ENCODE measurements around the gene NPIPA1.
"Not testable (repeated sequence)": the region's sequence is repeated elsewhere in the genome, so short reads cannot be mapped to it uniquely, and the experiment has no call there.

The NPIPA1 gene

DNA sequence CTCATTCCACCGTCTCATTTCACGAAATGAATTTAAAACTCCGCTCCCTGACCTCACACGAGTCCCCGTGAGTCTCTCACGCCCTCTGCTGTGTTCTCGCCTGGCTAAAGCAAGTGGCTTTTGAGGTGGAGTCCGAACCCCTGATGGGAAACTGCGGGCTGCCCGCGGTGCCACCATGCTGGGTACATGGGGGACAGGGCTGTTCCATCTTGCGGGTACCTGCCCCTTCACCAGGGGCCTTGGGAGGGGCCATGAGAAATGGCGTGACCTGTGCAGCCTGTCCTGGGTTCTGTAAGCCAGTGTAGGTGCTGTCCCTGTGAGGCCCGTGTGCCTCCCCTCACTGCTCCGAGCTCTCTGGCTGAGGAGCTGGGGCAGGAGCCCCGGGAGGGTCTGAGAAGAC is 14.3 kb upstream of the NPIPA1 start:
- H4K20me1 ChIP-seq (ENCODE audit: insufficient read depth, low read length, poor library complexity, severe bottlenecking); H3K4me3 ChIP-seq (ENCODE audit: low read length, poor library complexity, severe bottlenecking); H3K4me1 ChIP-seq (ENCODE audit: insufficient read depth, low read length, poor library complexity, severe bottlenecking); H2AFZ ChIP-seq (ENCODE audit: low read length); H3K9me3 ChIP-seq (ENCODE audit: insufficient read depth, low read depth, low read length); H3K27me3 ChIP-seq (ENCODE audit: insufficient read depth, low read length, poor library complexity, severe bottlenecking); H3K9ac ChIP-seq (ENCODE audit: low read depth, low read length, poor library complexity, severe bottlenecking); H3K36me3 ChIP-seq (ENCODE audit: insufficient read depth, low read length); H3F3A ChIP-seq (ENCODE audit: low read depth); H3K79me2 ChIP-seq (ENCODE audit: insufficient read depth, low read length); H3K9me2 ChIP-seq (replicated peaks; ENCODE audit: low read depth, low read length); H3K4me2 ChIP-seq (ENCODE audit: low read depth, low read length, poor library complexity, severe bottlenecking): not testable (repeated sequence)

DNA sequence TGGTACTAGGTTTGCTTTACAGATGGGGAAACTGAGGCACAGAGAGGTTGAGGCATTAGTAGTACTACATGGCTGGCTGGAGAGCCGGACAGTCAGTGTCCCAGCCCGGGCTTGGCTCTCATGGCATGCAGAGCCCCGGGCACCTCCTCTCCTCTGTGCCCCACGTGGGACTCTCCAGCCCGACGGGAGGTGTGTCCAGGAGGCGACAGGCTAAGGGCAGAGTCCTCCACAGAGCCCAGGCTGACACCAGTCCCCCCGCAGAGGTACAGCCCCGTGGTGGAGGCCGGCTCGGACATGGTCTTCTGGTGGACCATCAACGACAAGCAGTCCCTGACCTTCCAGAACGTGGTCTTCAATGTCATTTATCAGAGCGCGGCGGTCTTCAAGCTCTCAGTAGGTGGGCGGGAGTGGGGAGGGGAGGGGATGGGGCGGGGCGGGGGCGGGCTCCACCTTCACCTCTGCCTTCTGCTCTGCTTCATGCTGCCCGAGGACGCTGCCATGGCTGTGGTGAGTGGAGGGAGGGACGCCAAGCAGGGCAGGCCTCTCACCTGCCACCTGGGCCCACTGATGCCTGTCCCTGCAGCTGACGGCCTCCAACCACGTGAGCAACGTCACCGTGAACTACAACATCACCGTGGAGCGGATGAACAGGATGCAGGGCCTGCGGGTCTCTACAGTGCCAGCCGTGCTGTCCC is 13.7 kb upstream of the NPIPA1 start:
- H3K9me3 ChIP-seq (ENCODE audit: insufficient read depth, low read depth, low read length); H3F3A ChIP-seq (ENCODE audit: low read depth); H3K9ac ChIP-seq (ENCODE audit: low read depth, low read length, poor library complexity, severe bottlenecking); H3K4me1 ChIP-seq (ENCODE audit: insufficient read depth, low read length, poor library complexity, severe bottlenecking); H3K4me2 ChIP-seq (ENCODE audit: low read depth, low read length, poor library complexity, severe bottlenecking); H3K9me2 ChIP-seq (replicated peaks; ENCODE audit: low read depth, low read length); H2AFZ ChIP-seq (ENCODE audit: low read length); H3K27me3 ChIP-seq (ENCODE audit: insufficient read depth, low read length, poor library complexity, severe bottlenecking); H3K36me3 ChIP-seq (ENCODE audit: insufficient read depth, low read length); H3K4me3 ChIP-seq (ENCODE audit: low read length, poor library complexity, severe bottlenecking); H3K79me2 ChIP-seq (ENCODE audit: insufficient read depth, low read length); H4K20me1 ChIP-seq (ENCODE audit: insufficient read depth, low read length, poor library complexity, severe bottlenecking): not testable (repeated sequence)

DNA sequence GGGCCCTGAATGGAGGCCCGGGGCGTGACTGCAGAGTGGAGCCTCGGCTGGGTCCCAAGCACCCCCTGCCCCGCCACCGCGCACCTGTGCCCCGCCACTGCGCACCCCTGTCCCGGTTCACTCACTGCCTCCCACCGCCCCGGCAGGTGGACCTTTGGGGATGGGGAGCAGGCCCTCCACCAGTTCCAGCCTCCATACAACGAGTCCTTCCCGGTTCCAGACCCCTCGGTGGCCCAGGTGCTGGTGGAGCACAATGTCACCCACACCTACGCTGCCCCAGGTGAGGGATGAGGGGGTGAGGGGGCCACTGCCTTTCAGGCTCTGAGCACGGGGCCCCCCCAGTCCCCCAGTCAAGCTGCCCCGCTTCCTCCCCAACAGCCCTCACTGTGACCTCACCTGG is 12.9 kb upstream of the NPIPA1 start:
- H2AFZ ChIP-seq (ENCODE audit: low read length); H3K36me3 ChIP-seq (ENCODE audit: insufficient read depth, low read length); H3K9ac ChIP-seq (ENCODE audit: low read depth, low read length, poor library complexity, severe bottlenecking); H3K9me2 ChIP-seq (replicated peaks; ENCODE audit: low read depth, low read length); H3K9me3 ChIP-seq (ENCODE audit: insufficient read depth, low read depth, low read length); H3K4me3 ChIP-seq (ENCODE audit: low read length, poor library complexity, severe bottlenecking); H3F3A ChIP-seq (ENCODE audit: low read depth); H3K79me2 ChIP-seq (ENCODE audit: insufficient read depth, low read length); H3K27me3 ChIP-seq (ENCODE audit: insufficient read depth, low read length, poor library complexity, severe bottlenecking); H4K20me1 ChIP-seq (ENCODE audit: insufficient read depth, low read length, poor library complexity, severe bottlenecking); H3K4me2 ChIP-seq (ENCODE audit: low read depth, low read length, poor library complexity, severe bottlenecking); H3K4me1 ChIP-seq (ENCODE audit: insufficient read depth, low read length, poor library complexity, severe bottlenecking): not testable (repeated sequence)

DNA sequence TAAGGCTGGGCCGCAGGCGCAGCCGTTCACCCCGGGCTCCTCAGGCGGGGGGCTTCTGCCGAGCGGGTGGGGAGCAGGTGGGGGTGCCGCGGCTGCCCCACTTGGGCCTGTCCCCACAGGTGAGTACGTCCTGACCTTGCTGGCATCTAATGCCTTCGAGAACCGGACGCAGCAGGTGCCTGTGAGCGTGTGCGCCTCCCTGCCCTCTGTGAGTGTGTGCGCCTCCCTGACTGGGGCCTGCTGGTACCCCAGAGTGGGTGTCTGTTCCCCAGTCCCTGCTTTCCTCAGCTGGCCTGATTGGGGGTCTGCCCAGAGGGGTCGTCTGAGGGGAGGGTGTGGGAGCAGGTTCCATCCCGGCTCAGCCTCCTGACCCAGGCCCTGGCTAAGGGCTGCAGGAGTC is 12.3 kb upstream of the NPIPA1 start:
- not testable (repeated sequence) for H3K36me3 ChIP-seq (ENCODE audit: insufficient read depth, low read length); H3K9ac ChIP-seq (ENCODE audit: low read depth, low read length, poor library complexity, severe bottlenecking); H3F3A ChIP-seq (ENCODE audit: low read depth); H3K9me2 ChIP-seq (replicated peaks; ENCODE audit: low read depth, low read length); H3K4me2 ChIP-seq (ENCODE audit: low read depth, low read length, poor library complexity, severe bottlenecking); H3K4me1 ChIP-seq (ENCODE audit: insufficient read depth, low read length, poor library complexity, severe bottlenecking); H3K27me3 ChIP-seq (ENCODE audit: insufficient read depth, low read length, poor library complexity, severe bottlenecking); H3K4me3 ChIP-seq (ENCODE audit: low read length, poor library complexity, severe bottlenecking); H4K20me1 ChIP-seq (ENCODE audit: insufficient read depth, low read length, poor library complexity, severe bottlenecking); H3K9me3 ChIP-seq (ENCODE audit: insufficient read depth, low read depth, low read length); H3K79me2 ChIP-seq (ENCODE audit: insufficient read depth, low read length); H2AFZ ChIP-seq (ENCODE audit: low read length)

DNA sequence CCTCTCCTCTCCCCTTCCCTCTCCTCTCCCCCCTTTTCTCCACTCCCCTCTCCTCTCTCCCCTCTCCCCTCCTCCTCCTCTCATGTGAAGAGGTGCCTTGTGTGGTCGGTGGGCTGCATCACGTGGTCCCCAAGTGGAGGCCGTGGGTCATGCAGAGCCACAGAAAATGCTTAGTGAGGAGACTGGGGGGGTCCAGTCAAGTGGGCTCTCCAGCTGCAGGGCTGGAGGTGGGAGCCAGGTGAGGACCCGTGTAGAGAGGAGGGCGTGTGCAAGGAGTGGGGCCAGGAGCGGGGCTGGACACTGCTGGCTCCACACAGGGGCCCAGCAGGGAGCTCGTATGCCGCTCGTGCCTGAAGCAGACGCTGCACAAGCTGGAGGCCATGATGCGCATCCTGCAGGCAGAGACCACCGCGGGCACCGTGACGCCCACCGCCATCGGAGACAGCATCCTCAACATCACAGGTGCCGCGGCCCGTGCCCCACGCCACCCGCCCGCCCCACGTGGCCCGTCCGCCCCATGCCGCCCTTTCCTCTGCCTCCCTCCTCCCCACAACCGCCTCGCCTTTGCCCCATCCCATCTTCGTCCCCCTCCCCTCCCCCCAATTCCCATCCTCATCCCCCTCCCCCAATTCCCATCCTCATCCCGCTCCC is 9.1 kb upstream of the NPIPA1 start:
- H3K4me3 ChIP-seq (ENCODE audit: low read length, poor library complexity, severe bottlenecking); H3K4me2 ChIP-seq (ENCODE audit: low read depth, low read length, poor library complexity, severe bottlenecking); H3K9me2 ChIP-seq (replicated peaks; ENCODE audit: low read depth, low read length); H3K36me3 ChIP-seq (ENCODE audit: insufficient read depth, low read length); H3K9me3 ChIP-seq (ENCODE audit: insufficient read depth, low read depth, low read length); H2AFZ ChIP-seq (ENCODE audit: low read length); H3K4me1 ChIP-seq (ENCODE audit: insufficient read depth, low read length, poor library complexity, severe bottlenecking); H3K9ac ChIP-seq (ENCODE audit: low read depth, low read length, poor library complexity, severe bottlenecking); H4K20me1 ChIP-seq (ENCODE audit: insufficient read depth, low read length, poor library complexity, severe bottlenecking); H3K79me2 ChIP-seq (ENCODE audit: insufficient read depth, low read length); H3K27me3 ChIP-seq (ENCODE audit: insufficient read depth, low read length, poor library complexity, severe bottlenecking); H3F3A ChIP-seq (ENCODE audit: low read depth): not testable (repeated sequence)

DNA sequence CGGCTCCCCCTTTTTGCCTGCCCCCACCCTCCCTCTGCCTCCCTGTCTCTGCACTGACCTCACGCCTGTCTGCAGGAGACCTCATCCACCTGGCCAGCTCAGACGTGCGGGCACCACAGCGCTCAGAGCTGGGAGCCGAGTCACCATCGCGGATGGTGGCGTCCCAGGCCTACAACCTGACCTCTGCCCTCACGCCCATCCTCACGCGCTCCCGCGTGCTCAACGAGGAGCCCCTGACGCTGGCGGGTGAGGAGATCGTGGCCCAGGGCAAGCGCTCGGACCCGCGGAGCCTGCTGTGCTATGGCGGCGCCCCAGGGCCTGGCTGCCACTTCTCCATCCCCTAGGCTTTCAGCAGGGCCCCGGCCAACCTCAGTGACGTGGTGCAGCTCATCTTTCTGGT is 8.1 kb upstream of the NPIPA1 start:
- H3F3A ChIP-seq (ENCODE audit: low read depth); H3K9me2 ChIP-seq (replicated peaks; ENCODE audit: low read depth, low read length); H3K36me3 ChIP-seq (ENCODE audit: insufficient read depth, low read length); H3K27me3 ChIP-seq (ENCODE audit: insufficient read depth, low read length, poor library complexity, severe bottlenecking); H3K79me2 ChIP-seq (ENCODE audit: insufficient read depth, low read length); H3K4me3 ChIP-seq (ENCODE audit: low read length, poor library complexity, severe bottlenecking); H3K9me3 ChIP-seq (ENCODE audit: insufficient read depth, low read depth, low read length); H3K4me1 ChIP-seq (ENCODE audit: insufficient read depth, low read length, poor library complexity, severe bottlenecking); H2AFZ ChIP-seq (ENCODE audit: low read length); H4K20me1 ChIP-seq (ENCODE audit: insufficient read depth, low read length, poor library complexity, severe bottlenecking); H3K9ac ChIP-seq (ENCODE audit: low read depth, low read length, poor library complexity, severe bottlenecking); H3K4me2 ChIP-seq (ENCODE audit: low read depth, low read length, poor library complexity, severe bottlenecking): not testable (repeated sequence)

DNA sequence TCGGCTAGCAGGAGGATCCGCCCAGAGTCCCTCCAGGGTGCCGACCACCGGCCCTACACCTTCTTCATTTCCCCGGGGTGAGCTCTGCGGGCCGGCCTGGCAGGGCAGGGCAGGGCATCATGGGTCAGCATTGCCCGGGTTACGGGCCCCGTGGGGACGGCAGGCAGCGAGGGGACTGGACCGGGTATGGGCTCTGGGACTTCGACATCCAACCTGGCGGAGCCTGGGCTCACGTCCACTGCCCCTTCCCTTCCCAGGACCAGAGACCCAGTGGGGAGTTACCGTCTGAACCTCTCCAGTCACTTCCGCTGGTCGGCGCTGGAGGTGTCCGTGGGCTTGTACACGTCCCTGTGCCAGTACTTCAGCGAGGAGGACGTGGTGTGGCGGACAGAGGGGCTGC is 7.0 kb upstream of the NPIPA1 start:
- not testable (repeated sequence) for H3K9ac ChIP-seq (ENCODE audit: low read depth, low read length, poor library complexity, severe bottlenecking); H3K9me2 ChIP-seq (replicated peaks; ENCODE audit: low read depth, low read length); H3K27me3 ChIP-seq (ENCODE audit: insufficient read depth, low read length, poor library complexity, severe bottlenecking); H3K36me3 ChIP-seq (ENCODE audit: insufficient read depth, low read length); H3F3A ChIP-seq (ENCODE audit: low read depth); H3K4me3 ChIP-seq (ENCODE audit: low read length, poor library complexity, severe bottlenecking); H2AFZ ChIP-seq (ENCODE audit: low read length); H3K4me2 ChIP-seq (ENCODE audit: low read depth, low read length, poor library complexity, severe bottlenecking); H3K9me3 ChIP-seq (ENCODE audit: insufficient read depth, low read depth, low read length); H4K20me1 ChIP-seq (ENCODE audit: insufficient read depth, low read length, poor library complexity, severe bottlenecking); H3K4me1 ChIP-seq (ENCODE audit: insufficient read depth, low read length, poor library complexity, severe bottlenecking); H3K79me2 ChIP-seq (ENCODE audit: insufficient read depth, low read length)

Data from Loucy (cell line).